Natural killer cell (primary cell): Measurements from ENCODE around the gene SLC17A3. TPM values are rescaled to one million over a fixed set of nuclear protein-coding genes. Genes with fewer than 3 reads are reported as not detected.

ENCODE experiments used
- ATAC-seq, 3 donors: fragments of 150-1000 bp in 2 of 3; fragments of 200-7000 bp in 1 of 3; cut with Tn5 transposase; 1 replicate in 1 of 3; 2 replicates in 2 of 3; pipeline ENCODE4 v1.10.0; 2021; ENCODE audit warnings: mild to moderate bottlenecking in 2 of 3, moderate library complexity in 2 of 3
- DNase-seq, 2 donors: peaks; one replicate each; pipeline versions ENCODE4 v3.0.0 to v3.0.0-alpha.2; 2013 to 2021; ENCODE audit warnings: mixed read lengths in 1 of 2
- H3K27ac ChIP-seq: one replicate; pipeline ENCODE4 v1.5.1; 2013; ENCODE audit warnings: mild to moderate bottlenecking, low read length
- H3K27me3 ChIP-seq: one replicate; pipeline ENCODE4 v1.6.1; 2013; ENCODE audit warnings: low read length; ENCODE audit not compliant: control insufficient read depth, insufficient read depth
- H3K36me3 ChIP-seq: one replicate; pipeline ENCODE4 v1.6.1; 2013; ENCODE audit warnings: low read length; ENCODE audit not compliant: control insufficient read depth, insufficient read depth
- H3K4me1 ChIP-seq: one replicate; pipeline ENCODE4 v1.6.1; 2013; ENCODE audit warnings: low read length; ENCODE audit not compliant: control insufficient read depth, insufficient read depth
- H3K4me3 ChIP-seq: one replicate; pipeline ENCODE4 v1.5.1; 2013; ENCODE audit warnings: low read length
- H3K9me3 ChIP-seq: one replicate; pipeline ENCODE4 v1.6.1; 2013; ENCODE audit warnings: low read length; ENCODE audit not compliant: control insufficient read depth, insufficient read depth
- H3K27ac Mint-ChIP-seq, 2 donors: one replicate each; pipeline ENCODE4 v1.8.0; 2022; ENCODE audit warnings: mild to moderate bottlenecking in 2 of 2, mixed read lengths in 2 of 2, moderate library complexity in 1 of 2
- H3K27me3 Mint-ChIP-seq, 2 donors: one replicate each; pipeline ENCODE4 v1.8.0; 2022; ENCODE audit warnings: low read depth in 2 of 2, mixed read lengths in 2 of 2
- H3K36me3 Mint-ChIP-seq: one replicate; pipeline ENCODE4 v1.8.0; 2022; ENCODE audit warnings: mixed read lengths
- H3K4me1 Mint-ChIP-seq, 2 donors: one replicate each; pipeline ENCODE4 v1.8.0; 2022; ENCODE audit warnings: mixed read lengths in 2 of 2
- H3K4me3 Mint-ChIP-seq: one replicate; pipeline ENCODE4 v1.8.0; 2022; ENCODE audit warnings: mild to moderate bottlenecking, moderate library complexity, mixed read lengths
- H3K9me3 Mint-ChIP-seq, 2 donors: one replicate each; pipeline ENCODE4 v1.8.0; 2022; ENCODE audit warnings: mixed read lengths in 2 of 2
- CTCF ChIP-seq: fragments of 200-600 bp; IDR thresholded peaks from one replicate; pipeline ENCODE4 v1.8.0; 2022; ENCODE audit warnings: antibody characterized with exemption
- WGBS: methylation state at CpG from one replicate; pipeline ENCODE4 v1.1.7; 2013; ENCODE audit warnings: missing lambda C conversion rate; ENCODE audit not compliant: insufficient coverage; 5-methylcytosine and 5-hydroxymethylcytosine counted together
- intact Hi-C: fragments of 100-400 bp; cut with micrococcal nuclease; formaldehyde crosslinking; loops from one replicate; pipeline ENCODE4 v1.14.2; 2022
- total RNA-seq, 4 donors: library from RNA; stranded (reverse); fragments of 120-200 nt in 1 of 4; gene quantifications; one replicate each; pipeline versions ENCODE4 v1.2.3 to v1.2.4, GENCODE V29; 2013 to 2022

SLC17A3 gene
- total RNA-seq, 3 donors from 2014 or later (not counting 1 experiment from before 2014, with no cell fraction given), result 1.5 to 2.4 (median 1.6) TPM

- no peaks in the 10 kb centered on the region for H3K27me3 ChIP-seq
- Mint-ChIP-seq H3K4me3 (no peak overlapping the region), H3K36me3 (no peaks in the 10 kb centered on the region), H3K27me3 (peaks cover 3 to 6% of the 10 kb centered on the region in 2 donors), H3K9me3 (no peaks in the 10 kb centered on the region), H3K27ac (no peak overlapping the region), H3K4me1 (no peaks in the 10 kb centered on the region)
- intact Hi-C loops, result loop anchor here (1.0 kb wide), 2 partner anchors 102 to 170 kb away; no protein-coding TSS in a partner anchor
- DNase-seq (peak in 1 of 2 donors; percentile 64), ATAC-seq (no peak)
- no peak overlapping the region for H3K4me3 ChIP-seq
- H3K27ac ChIP-seq, result no peak overlapping the region
- no peaks in the 10 kb centered on the region for H3K4me1 ChIP-seq
- H3K36me3 ChIP-seq, result no peaks in the 10 kb centered on the region
- peak; percentile 33 for TF ChIP-seq CTCF
- no peaks in the 10 kb centered on the region for H3K9me3 ChIP-seq
- 62% methylated on average over 3 of the region's 5 CpGs for WGBS
Observed at GRCh38 chr6:25889877-25890853, 16.1 kb upstream of the SLC17A3 start.

- Mint-ChIP-seq H3K9me3 (no peaks in the 10 kb centered on the region), H3K36me3 (no peaks in the 10 kb centered on the region), H3K27ac (no peak overlapping the region), H3K4me1 (no peaks in the 10 kb centered on the region), H3K27me3 (peaks cover 3 to 6% of the 10 kb centered on the region in 2 donors), H3K4me3 (no peak overlapping the region)
- no CpG with 5 or more reads among the region's 2 CpGs for WGBS
- Histone ChIP-seq H3K4me3 (no peak overlapping the region), H3K4me1 (no peaks in the 10 kb centered on the region), H3K9me3 (no peaks in the 10 kb centered on the region), H3K36me3 (no peaks in the 10 kb centered on the region), H3K27me3 (no peaks in the 10 kb centered on the region), H3K27ac (no peak overlapping the region)
- intact Hi-C loops, result no loop called here
- DNase-seq (no peak), ATAC-seq (no peak)
- no peak for TF ChIP-seq CTCF
Observed at GRCh38 chr6:25888626-25889025, 14.6 kb upstream of the SLC17A3 start.

- no peak overlapping the region for H3K4me3 ChIP-seq
- no peaks in the 10 kb centered on the region for H3K36me3 Mint-ChIP-seq
- H3K4me1 ChIP-seq, result no peaks in the 10 kb centered on the region
- no peak for DNase-seq
- H3K27ac ChIP-seq, result no peak overlapping the region
- peaks cover 10 to 11% of the 10 kb centered on the region in 2 donors for H3K4me1 Mint-ChIP-seq
- 100% methylated on average over 2 of the region's 2 CpGs for WGBS
- H3K9me3 ChIP-seq, result no peaks in the 10 kb centered on the region
- H3K27me3 ChIP-seq, result no peaks in the 10 kb centered on the region
- H3K27me3 Mint-ChIP-seq, result peaks cover 3 to 6% of the 10 kb centered on the region in 2 donors
- H3K9me3 Mint-ChIP-seq, result no peaks in the 10 kb centered on the region
- TF ChIP-seq CTCF, result no peak
- no peak for ATAC-seq
- H3K36me3 ChIP-seq, result no peaks in the 10 kb centered on the region
- intact Hi-C loops, result no loop called here
- no peak overlapping the region for H3K27ac Mint-ChIP-seq
- no peak overlapping the region for H3K4me3 Mint-ChIP-seq
Observed at GRCh38 chr6:25886066-25886465, 12.0 kb upstream of the SLC17A3 start.
